ENCODE measurements around the gene PSMC4. TPM values are rescaled to one million over a fixed set of nuclear protein-coding genes. Genes with fewer than 3 reads are reported as not detected.
A peak's percentile ranks its signal among the peaks of the same experiment; 100 is the strongest.
"Not testable (repeated sequence)": the region's sequence is repeated elsewhere in the genome, so short reads cannot be mapped to it uniquely, and the experiment has no call there.

PSMC4 gene
- total RNA-seq, 1 donor from 2014 or later, result 97.6 TPM

- no peak for DNase-seq (ENCODE audit: low spot score)
Observed at GRCh38 chr19:39946532-39946931, 24.4 kb upstream of the PSMC4 start.

- DNase-seq (ENCODE audit: low spot score), result no peak
Observed at GRCh38 chr19:39949026-39949747, 21.8 kb upstream of the PSMC4 start.

GRCh38 chr19:39951065-39951650, 19.8 kb upstream of the PSMC4 start:
- no peak for DNase-seq (ENCODE audit: low spot score)

- peak; percentile 36 for DNase-seq (ENCODE audit: low spot score)
Observed at GRCh38 chr19:39951686-39952085, 19.3 kb upstream of the PSMC4 start.

- DNase-seq (ENCODE audit: low spot score), result no peak
Observed at GRCh38 chr19:39953915-39954314, 17.1 kb upstream of the PSMC4 start.

- not testable (repeated sequence) for DNase-seq (ENCODE audit: low spot score)
Observed at GRCh38 chr19:39957886-39958285, 13.1 kb upstream of the PSMC4 start.

- DNase-seq (ENCODE audit: low spot score), result not testable (repeated sequence)
Observed at GRCh38 chr19:39958942-39959341, 12.0 kb upstream of the PSMC4 start.

- not testable (repeated sequence) for DNase-seq (ENCODE audit: low spot score)
Observed at GRCh38 chr19:39959407-39959806, 11.6 kb upstream of the PSMC4 start.

- no peak for DNase-seq (ENCODE audit: low spot score)
Observed at GRCh38 chr19:39963898-39964297, 7.1 kb upstream of the PSMC4 start.

GRCh38 chr19:39966617-39967016, 4.3 kb upstream of the PSMC4 start:
- DNase-seq (ENCODE audit: low spot score), result no peak

- DNase-seq (ENCODE audit: low spot score), result no peak
Observed at GRCh38 chr19:39967561-39967960, 3.4 kb upstream of the PSMC4 start.

- DNase-seq (ENCODE audit: low spot score), result no peak
Observed at GRCh38 chr19:39968789-39969188, 2.2 kb upstream of the PSMC4 start.

GRCh38 chr19:39969266-39969665, 1.7 kb upstream of the PSMC4 start:
- DNase-seq (ENCODE audit: low spot score), result no peak

GRCh38 chr19:39969681-39970424, 1.1 kb upstream of the PSMC4 start:
- no peak for DNase-seq (ENCODE audit: low spot score)

GRCh38 chr19:39970425-39970674, 615 bp upstream of the PSMC4 start:
- DNase-seq (ENCODE audit: low spot score), result no peak

- no peak for DNase-seq (ENCODE audit: low spot score)
Observed at GRCh38 chr19:39971380-39972035, 543 bp downstream of the PSMC4 start.

GRCh38 chr19:39974377-39975155, 3.6 kb downstream of the PSMC4 start:
- DNase-seq (ENCODE audit: low spot score), result no peak

- no peak for DNase-seq (ENCODE audit: low spot score)
Observed at GRCh38 chr19:39982883-39983282, 11.9 kb downstream of the PSMC4 start.

- no peak for DNase-seq (ENCODE audit: low spot score)
Observed at GRCh38 chr19:39983695-39984300, 12.8 kb downstream of the PSMC4 start.

GRCh38 chr19:39986643-39987042, 15.7 kb downstream of the PSMC4 start:
- no peak for DNase-seq (ENCODE audit: low spot score)

- DNase-seq (ENCODE audit: low spot score), result no peak
Observed at GRCh38 chr19:39987167-39987566, 16.2 kb downstream of the PSMC4 start.
